HepG2 (cell line): ENCODE results near the gene PLCB1. TPM values are rescaled to one million over a fixed set of nuclear protein-coding genes. Genes with fewer than 3 reads are reported as not detected.

Experiments
- ATAC-seq: fragments of 200-7000 bp; cut with Tn5 transposase; 3 replicates; pipeline ENCODE4 v1.9.1; 2020; ENCODE audit warnings: mild to moderate bottlenecking, moderate library complexity
- BruUV-seq: library from RNA; stranded (reverse); fragments of 400-500 nt; replicated peaks from 2 replicates; lab custom pipeline; 2021; lab: Mats Ljungman, UMichigan
- CTCF ChIA-PET: fragments of 300-600 bp; formaldehyde crosslinking; extraction: SDS; loops from one replicate; lab custom pipeline; 2021; ENCODE audit warnings: low total read pairs, inconsistent platforms, low intra/inter-chr PET ratio; lab: Yijun Ruan, JAX
- POLR2A ChIA-PET: fragments of 350-600 bp; sonication (Branson Sonifier 250); formaldehyde crosslinking; loops from one replicate; lab custom pipeline; 2020; ENCODE audit warnings: antibody characterized with exemption, inconsistent platforms; lab: Yijun Ruan, JAX
- DNase-seq: peaks from one replicate; pipeline ENCODE4 v3.0.0-alpha.2; 2015; ENCODE audit warnings: low spot score
- FAIRE-seq: peaks from 3 replicates; lab custom pipeline; 2011; peaks lifted over from hg19 to GRCh38; lab: Jason Lieb, UNC
- H2AFZ ChIP-seq: one replicate; pipeline ENCODE4 v1.6.1; 2011; ENCODE audit warnings: low read length, inconsistent platforms
- H3K27ac ChIP-seq: fragments of 300-600 bp; 3 replicates; pipeline ENCODE4 v1.8.0; 2011; ENCODE audit warnings: mixed run types, mild to moderate bottlenecking, mixed read lengths, low read length, inconsistent platforms; ENCODE audit not compliant: insufficient read depth; ENCODE audit errors: extremely low read length
- H3K27me3 ChIP-seq, 2 experiments: fragments of 200-600 bp in 1 of 2; 2 replicates in 1 of 2; 3 replicates in 1 of 2; pipeline versions ENCODE4 v1.6.0 to v1.8.0; 2011; ENCODE audit warnings: low read length in 2 of 2, mild to moderate bottlenecking in 2 of 2, moderate library complexity in 2 of 2, inconsistent platforms in 1 of 2; ENCODE audit not compliant: insufficient read depth in 2 of 2, control insufficient read depth in 1 of 2
- H3K36me3 ChIP-seq, 2 experiments: fragments of 200-600 bp in 1 of 2; replicated peaks in 1 of 2; 2 replicates in 1 of 2; 3 replicates in 1 of 2; pipeline versions ENCODE4 v1.5.1 to v1.8.0; 2011; ENCODE audit warnings: low read length in 2 of 2, inconsistent platforms in 1 of 2; ENCODE audit not compliant: insufficient read depth in 2 of 2, control insufficient read depth in 1 of 2
- H3K4me1 ChIP-seq: 2 replicates; pipeline ENCODE4 v1.5.1; 2012; ENCODE audit warnings: low read length, inconsistent platforms; ENCODE audit not compliant: insufficient read depth
- H3K4me2 ChIP-seq: 2 replicates; pipeline ENCODE4 v1.6.0; 2011; ENCODE audit warnings: low read depth, low read length, inconsistent platforms
- H3K4me3 ChIP-seq, 3 experiments: fragments of 200-600 bp in 1 of 3; sonication (generic), shearing (Covaris generic) in 1 of 3; replicated peaks in 1 of 3; 2 replicates each; pipeline ENCODE4 v1.5.1; 2011 to 2016; ENCODE audit warnings: low read length in 3 of 3, inconsistent platforms in 2 of 3, low read depth in 2 of 3, mild to moderate bottlenecking in 2 of 3, control low read depth in 1 of 3, mixed read lengths in 1 of 3; ENCODE audit not compliant: insufficient read depth in 1 of 3
- H3K79me2 ChIP-seq: one replicate; pipeline ENCODE4 v1.6.1; 2011; ENCODE audit warnings: low read length, inconsistent platforms; ENCODE audit not compliant: insufficient read depth
- H3K9ac ChIP-seq: 2 replicates; pipeline ENCODE4 v1.6.0; 2011; ENCODE audit warnings: mild to moderate bottlenecking, low read depth, low read length, inconsistent platforms; ENCODE audit not compliant: insufficient read depth
- H3K9me3 ChIP-seq: 2 replicates; pipeline ENCODE4 v1.5.1; 2012; ENCODE audit warnings: mild to moderate bottlenecking, low read length
- H4K20me1 ChIP-seq: 2 replicates; pipeline ENCODE4 v1.6.0; 2011; ENCODE audit warnings: inconsistent platforms, mild to moderate bottlenecking, low read length, moderate library complexity; ENCODE audit not compliant: insufficient read depth
- BCL6 ChIP-seq: IDR thresholded peaks from 2 replicates; pipeline ENCODE4 v1.6.1; 2016; ENCODE audit warnings: missing genetic modification reagents, missing compliant biosample characterization
- FOXM1 ChIP-seq: sonication (generic); formaldehyde crosslinking; IDR thresholded peaks from 2 replicates; pipeline ENCODE4 v1.5.0; 2020; ENCODE audit warnings: missing genetic modification reagents
- MAFF ChIP-seq: IDR thresholded peaks from 2 replicates; pipeline ENCODE4 v1.6.1; 2011; ENCODE audit warnings: low read depth, low read length, improper control_type of control experiment
- MAFK ChIP-seq, 2 experiments: IDR thresholded peaks in 1 of 2; conservative IDR thresholded peaks in 1 of 2; 2 replicates each; pipeline ENCODE4 v1.6.1; 2011; ENCODE audit warnings: improper control_type of control experiment in 2 of 2, low read length in 2 of 2
- NFIC ChIP-seq: IDR thresholded peaks from 2 replicates; pipeline ENCODE4 v1.6.1; 2012; ENCODE audit warnings: mild to moderate bottlenecking, low read length, inconsistent platforms
- SRY ChIP-seq: sonication (generic); formaldehyde crosslinking; IDR thresholded peaks from 2 replicates; pipeline ENCODE4 v1.8.0; 2022; ENCODE audit warnings: mild to moderate bottlenecking, missing genetic modification reagents
- THYN1 ChIP-seq: sonication (generic); formaldehyde crosslinking; IDR thresholded peaks from 2 replicates; pipeline ENCODE4 v1.8.1; 2023; ENCODE audit warnings: low read depth, mild to moderate bottlenecking, moderate library complexity, missing genetic modification reagents, borderline replicate concordance
- USF2 ChIP-seq, 2 experiments: sonication (generic) in 1 of 2; formaldehyde crosslinking in 1 of 2; IDR thresholded peaks; 2 replicates each; pipeline versions ENCODE4 v1.5.1 to v1.6.1; 2011 to 2020; ENCODE audit warnings: borderline replicate concordance in 1 of 2, low read depth in 1 of 2, low read length in 1 of 2, mild to moderate bottlenecking in 1 of 2, missing genetic modification reagents in 1 of 2, moderate library complexity in 1 of 2
- ZBTB20 ChIP-seq: sonication (generic); formaldehyde crosslinking; IDR thresholded peaks from 2 replicates; pipeline ENCODE4 v1.8.1; 2023; ENCODE audit warnings: missing genetic modification reagents, low read depth, mild to moderate bottlenecking, borderline replicate concordance
- ZNF225 ChIP-seq: sonication (generic); formaldehyde crosslinking; IDR thresholded peaks from 2 replicates; pipeline ENCODE4 v1.4.0; 2020; ENCODE audit warnings: mild to moderate bottlenecking, missing genetic modification reagents
- WGBS: methylation state at CpG from one replicate; pipeline ENCODE4 v1.1.6; 2017; ENCODE audit warnings: low lambda C conversion rate; 5-methylcytosine and 5-hydroxymethylcytosine counted together
- in situ Hi-C: cut with HindIII; loops from 2 replicates; pipeline ENCODE4 v1.10.0; 2017; ENCODE audit warnings: low pct_unique_long_range_greater_than_20kb; ENCODE audit not compliant: extremely low pct_ligation_motif_present
- intact Hi-C: fragments of 100-400 bp; cut with micrococcal nuclease; formaldehyde crosslinking; loops from one replicate; pipeline ENCODE4 v1.10.0; 2022; ENCODE audit not compliant: unreplicated experiment
- polyA plus RNA-seq, 8 experiments: library from polyadenylated mRNA; depleted of rRNA in 3 of 8; stranded (reverse) in 7 of 8; unstranded in 1 of 8; fragments of >200 nt; fragmentation: Illumina TruSeq in 4 of 8; extraction: Trizol in 4 of 8; gene quantifications; 2 replicates each; pipeline versions ENCODE4 v1.2.1 to v1.2.3, GENCODE V29; 2011 to 2016; ENCODE audit warnings: low read depth in 4 of 8, missing spikeins in 1 of 8, mixed read lengths in 1 of 8; ENCODE audit not compliant: insufficient read depth in 1 of 8
- total RNA-seq, 5 experiments: library from RNA; depleted of rRNA; stranded (reverse); fragments of >200 nt; fragmentation: Illumina TruSeq; extraction: Trizol; gene quantifications; 2 replicates each; pipeline ENCODE4 v1.2.3, GENCODE V29; 2016; ENCODE audit warnings: low read depth in 1 of 5
- TF ChIP-seq, protein P1 (sequence below): sonication (generic); formaldehyde crosslinking; IDR thresholded peaks from 2 replicates; pipeline ENCODE4 v1.4.0; 2020; ENCODE audit warnings: missing genetic modification reagents, borderline replicate concordance

The PLCB1 gene
- total and polyA plus RNA-seq, 2 of the 13 experiments (the other 11 are each of a cell fraction or from before 2014, with no cell fraction given), result 42.4 to 55.9 TPM

DNA sequence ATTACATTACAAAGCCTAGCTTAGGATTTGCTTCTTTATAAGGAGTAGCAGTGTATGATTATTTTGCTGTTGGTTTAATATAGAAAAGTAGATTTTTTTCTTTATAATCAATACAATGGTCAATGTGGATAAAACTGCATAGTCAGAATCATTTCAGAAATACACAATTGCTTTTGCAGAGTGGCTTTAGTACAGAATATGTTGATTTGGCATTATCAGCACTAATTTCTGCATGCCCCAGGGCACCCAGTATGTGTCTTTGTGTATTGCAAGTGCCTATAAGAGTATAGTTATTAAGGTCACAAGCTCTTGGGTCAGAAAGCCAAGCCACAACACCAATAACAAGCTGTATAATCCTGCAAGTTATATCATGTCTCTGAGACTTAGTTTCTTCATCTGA, 258.4 kb downstream of the PLCB1 start:
- Histone ChIP-seq H3K27ac (no peak overlapping the region), H3K79me2 (peaks cover 8% of the 10 kb centered on the region), H4K20me1 (peaks cover 3% of the 10 kb centered on the region; the same call in 1 of the 2 replicates), H3K27me3 (no peaks in the 10 kb centered on the region), H3K9ac (no peak overlapping the region), H3K4me3 (no peak overlapping the region), H3K9me3 (no peaks in the 10 kb centered on the region)
- no TSS peak for BruUV-seq
- DNase-seq (no peak), ATAC-seq (no peak)
- POLR2A ChIA-PET, result no interaction called here
- TF ChIP-seq SRY (CRISPR knock-in tag) (no peak), MAFF (peak; percentile 55; the same call in 1 of the 2 replicates), FOXM1 (CRISPR knock-in tag) (no peak), MAFK (conservative IDR thresholded peaks at IDR 0.05 in 1 of 2, IDR thresholded peaks at IDR 0.05 in 1 of 2; ENCODE audit: low read length in 2 of 2) (peak; percentile 52 to 69), THYN1 (CRISPR knock-in tag) (no peak)
- TF ChIP-seq, protein P1, sequence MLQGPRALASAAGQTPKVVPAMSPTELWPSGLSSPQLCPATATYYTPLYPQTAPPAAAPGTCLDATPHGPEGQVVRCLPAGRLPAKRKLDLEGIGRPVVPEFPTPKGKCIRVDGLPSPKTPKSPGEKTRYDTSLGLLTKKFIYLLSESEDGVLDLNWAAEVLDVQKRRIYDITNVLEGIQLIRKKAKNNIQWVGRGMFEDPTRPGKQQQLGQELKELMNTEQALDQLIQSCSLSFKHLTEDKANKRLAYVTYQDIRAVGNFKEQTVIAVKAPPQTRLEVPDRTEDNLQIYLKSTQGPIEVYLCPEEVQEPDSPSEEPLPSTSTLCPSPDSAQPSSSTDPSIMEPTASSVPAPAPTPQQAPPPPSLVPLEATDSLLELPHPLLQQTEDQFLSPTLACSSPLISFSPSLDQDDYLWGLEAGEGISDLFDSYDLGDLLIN (CRISPR knock-in tag), result no peak
- TF ChIP-seq, all 625 proteins: peak for 2
- Histone ChIP-seq H3K4me1 (peaks cover 50% of the 10 kb centered on the region), H3K36me3 (no peaks in the 10 kb centered on the region; a peak in 1 of 5 replicates), H3K4me2 (no peak overlapping the region), H2AFZ (no peak overlapping the region)
- in situ Hi-C loops, result no loop called here
- CTCF ChIA-PET, result interaction anchor here (2.6 kb wide), 1 partner anchor 259 kb away, joined by 27 read pairs; the partner anchor contains the start of gene PLCB1
- FAIRE-seq, result no peak
- intact Hi-C loops, result loop anchor here (5.0 kb wide), 2 partner anchors 138 to 332 kb away; no protein-coding TSS in a partner anchor

GRCh38 chr20:8393381-8393780, 261.3 kb downstream of the PLCB1 start:
- Histone ChIP-seq H3K4me2 (0 out of 2 replicates have a peak overlapping the region, but pooled peaks have one; percentile 4), H3K9ac (no peak overlapping the region), H2AFZ (no peak overlapping the region), H3K79me2 (peaks cover 8% of the 10 kb centered on the region), H3K9me3 (no peaks in the 10 kb centered on the region), H3K27ac (peak overlapping the region; percentile 19), H4K20me1 (peaks cover 3% of the 10 kb centered on the region; the same call in 1 of the 2 replicates), H3K4me1 (peaks cover 36% of the 10 kb centered on the region), H3K27me3 (no peaks in the 10 kb centered on the region), H3K4me3 (no peak overlapping the region), H3K36me3 (no peaks in the 10 kb centered on the region)
- WGBS, result 38% methylated on average over 3 of the region's 3 CpGs
- POLR2A ChIA-PET, result no interaction called here
- intact Hi-C loops (loop anchor here (5.0 kb wide), 2 partner anchors 141 to 329 kb away; no protein-coding TSS in a partner anchor), in situ Hi-C loops (no loop called here)
- FAIRE-seq (peak; percentile 47), ATAC-seq (peak; percentile 91), DNase-seq (peak; percentile 68)
- BruUV-seq, result no TSS peak
- CTCF ChIA-PET, result no interaction called here
- TF ChIP-seq BCL6 (CRISPR knock-in tag), result peak; percentile 37; the same call in 1 of the 2 replicates
- TF ChIP-seq ZNF225 (CRISPR knock-in tag), result no peak
- TF ChIP-seq USF2 (IDR thresholded peaks at IDR 0.05; ENCODE audit: low read depth, low read length), result no peak
- TF ChIP-seq USF2 (CRISPR knock-in tag; IDR thresholded peaks at IDR 0.05; ENCODE audit: borderline replicate concordance), result no peak
- no peak for TF ChIP-seq NFIC
- TF ChIP-seq ZBTB20 (CRISPR knock-in tag), result peak; percentile 83; the same call in 1 of the 2 replicates
